Endothelial cell of umbilical vein (primary cell): Measurements from ENCODE around the gene PMFBP1.

Source experiments
- CTCF ChIP-seq, 2 donors: IDR thresholded peaks; 1 replicate in 1 of 2; 2 replicates in 1 of 2; pipeline ENCODE4 v1.5.1; 2011; ENCODE audit warnings: low read length in 2 of 2, mild to moderate bottlenecking in 2 of 2, moderate library complexity in 2 of 2, control low read depth in 1 of 2, inconsistent platforms in 1 of 2, low read depth in 1 of 2; ENCODE audit not compliant: insufficient read depth in 1 of 2; ENCODE audit errors: extremely low read depth in 1 of 2
- EZH2 ChIP-seq: IDR thresholded peaks from 2 replicates; pipeline ENCODE4 v1.6.1; 2012; ENCODE audit warnings: borderline replicate concordance, low read depth, mild to moderate bottlenecking, moderate library complexity, low read length, inconsistent platforms; ENCODE audit not compliant: severe bottlenecking
- FOS ChIP-seq: IDR thresholded peaks from 2 replicates; pipeline ENCODE4 v1.6.1; 2011; ENCODE audit warnings: mild to moderate bottlenecking, low read length, moderate library complexity, borderline replicate concordance; ENCODE audit not compliant: insufficient read depth
- MAX ChIP-seq: IDR thresholded peaks from 2 replicates; pipeline ENCODE4 v1.6.1; 2011; ENCODE audit not compliant: insufficient read depth, insufficient read length
- MYC ChIP-seq: IDR thresholded peaks from one replicate; pipeline ENCODE4 v1.6.1; 2011; ENCODE audit warnings: mild to moderate bottlenecking, low read depth, low read length
- POLR2A ChIP-seq: IDR thresholded peaks from 2 replicates; pipeline ENCODE4 v1.6.1; 2012; ENCODE audit warnings: low read depth, mild to moderate bottlenecking, control low read depth, low read length
- POLR2AphosphoS5 ChIP-seq: IDR thresholded peaks from 2 replicates; pipeline ENCODE4 v1.6.1; 2012; ENCODE audit warnings: low read depth, mild to moderate bottlenecking, control low read depth, low read length, moderate library complexity; ENCODE audit not compliant: insufficient read depth

- TF ChIP-seq CTCF (IDR thresholded peaks at IDR 0.05; ENCODE audit: extremely low read depth in 1 of 2, insufficient read depth in 1 of 2, low read depth in 1 of 2, low read length in 2 of 2): no peak
- no peak for TF ChIP-seq EZH2
- no peak for TF ChIP-seq POLR2A
- no peak for TF ChIP-seq MAX
- TF ChIP-seq POLR2AphosphoS5: no peak
- TF ChIP-seq FOS: no peak
- no peak for TF ChIP-seq MYC
These were observed 49.1 kb upstream of the PMFBP1 start for GRCh38 chr16:72220875-72221629.
